MM.1S (cell line): ENCODE data around the gene KLF15.

ENCODE experiments used
- DNase-seq: peaks from one replicate; pipeline ENCODE4 v3.0.0-alpha.2; 2015
- H2AFZ ChIP-seq: fragments of 300-600 bp; sonication (generic); 2 replicates; pipeline ENCODE4 v1.6.0; 2016; ENCODE audit warnings: antibody characterized with exemption, low read length
- H3F3A ChIP-seq: fragments of 300-600 bp; sonication (generic); 2 replicates; pipeline ENCODE4 v1.6.1; 2016; ENCODE audit warnings: mild to moderate bottlenecking, antibody characterized with exemption, low read length, moderate library complexity, mixed read lengths; ENCODE audit not compliant: insufficient read depth
- H3K27ac ChIP-seq: fragments of 300-600 bp; sonication (generic); 2 replicates; pipeline ENCODE4 v1.5.1; 2016; ENCODE audit warnings: mild to moderate bottlenecking, low read length
- H3K27me3 ChIP-seq: fragments of 300-600 bp; sonication (generic); replicated peaks from 2 replicates; pipeline ENCODE4 v1.6.0; 2016; ENCODE audit warnings: low read length; ENCODE audit not compliant: insufficient read depth
- H3K36me3 ChIP-seq: fragments of 300-600 bp; sonication (generic); replicated peaks from 2 replicates; pipeline ENCODE4 v1.6.1; 2016; ENCODE audit warnings: mild to moderate bottlenecking, low read length, mixed read lengths; ENCODE audit not compliant: insufficient read depth
- H3K4me1 ChIP-seq: fragments of 300-600 bp; sonication (generic); 2 replicates; pipeline ENCODE4 v1.6.1; 2016; ENCODE audit warnings: low read length, mixed read lengths
- H3K4me2 ChIP-seq: fragments of 300-600 bp; sonication (generic); 2 replicates; pipeline ENCODE4 v1.6.0; 2016; ENCODE audit warnings: low read depth, low read length
- H3K4me3 ChIP-seq: fragments of 300-600 bp; sonication (generic); 2 replicates; pipeline ENCODE4 v1.5.1; 2016; ENCODE audit warnings: low read length, mixed read lengths
- H3K79me2 ChIP-seq: fragments of 300-600 bp; sonication (generic); 2 replicates; pipeline ENCODE4 v1.6.1; 2016; ENCODE audit warnings: mixed run types, low read length, mixed read lengths
- H3K9ac ChIP-seq: fragments of 300-600 bp; sonication (generic); 2 replicates; pipeline ENCODE4 v1.6.1; 2016; ENCODE audit warnings: low read length, mixed read lengths
- H3K9me2 ChIP-seq: fragments of 300-600 bp; sonication (generic); replicated peaks from 2 replicates; pipeline ENCODE4 v1.6.1; 2016; ENCODE audit warnings: mild to moderate bottlenecking, low read length, mixed read lengths; ENCODE audit not compliant: insufficient read depth
- H3K9me3 ChIP-seq: fragments of 300-600 bp; sonication (generic); replicated peaks from 2 replicates; pipeline ENCODE4 v1.6.1; 2016; ENCODE audit warnings: mild to moderate bottlenecking, low read length, mixed read lengths; ENCODE audit not compliant: insufficient read depth
- H4K20me1 ChIP-seq: fragments of 300-600 bp; sonication (generic); 2 replicates; pipeline ENCODE4 v1.6.1; 2016; ENCODE audit warnings: mild to moderate bottlenecking, low read length, moderate library complexity, mixed read lengths; ENCODE audit not compliant: insufficient read depth
- CTCF ChIP-seq: fragments of 300-600 bp; sonication (generic); IDR thresholded peaks from 2 replicates; pipeline ENCODE4 v1.5.1; 2016; ENCODE audit warnings: antibody characterized with exemption, low read length, mixed read lengths
- EZH2 ChIP-seq: fragments of 300-600 bp; sonication (generic); optimal IDR thresholded peaks from 2 replicates; pipeline ENCODE3; 2017; ENCODE audit warnings: low read depth, mild to moderate bottlenecking, antibody characterized with exemption, low read length, mixed read lengths
- EZH2phosphoT487 ChIP-seq: fragments of 300-600 bp; sonication (generic); IDR thresholded peaks from 2 replicates; pipeline ENCODE4 v1.6.1; 2018; ENCODE audit warnings: antibody characterized with exemption, low read length

Gene KLF15

GRCh38 chr3:126360046-126360713, 3.0 kb upstream of the KLF15 start:
- Histone ChIP-seq H3K9me3 (no peaks in the 10 kb centered on the region), H3K27me3 (no peaks in the 10 kb centered on the region), H3K4me1 (peaks cover 11% of the 10 kb centered on the region; the same call in 1 of the 2 replicates), H4K20me1 (no peaks in the 10 kb centered on the region), H3K79me2 (peaks cover 10% of the 10 kb centered on the region), H3K36me3 (no peaks in the 10 kb centered on the region), H3K9me2 (no peaks in the 10 kb centered on the region), H3K27ac (no peak overlapping the region), H2AFZ (no peak overlapping the region), H3K4me2 (no peak overlapping the region), H3F3A (peaks cover 14% of the 10 kb centered on the region), H3K4me3 (no peak overlapping the region), H3K9ac (no peak overlapping the region)
- no peak for TF ChIP-seq CTCF
- no peak for TF ChIP-seq EZH2
- TF ChIP-seq EZH2phosphoT487 = no peak
- peak; percentile 2 for DNase-seq

GRCh38 chr3:126358816-126359181, 1.6 kb upstream of the KLF15 start:
- Histone ChIP-seq H3K4me2 (no peak overlapping the region), H2AFZ (no peak overlapping the region), H3F3A (peaks cover 14% of the 10 kb centered on the region), H3K4me3 (no peak overlapping the region), H3K4me1 (peaks cover 11% of the 10 kb centered on the region; the same call in 1 of the 2 replicates), H3K9ac (no peak overlapping the region), H3K79me2 (peaks cover 10% of the 10 kb centered on the region), H3K27ac (no peak overlapping the region), H3K27me3 (no peaks in the 10 kb centered on the region), H3K36me3 (no peaks in the 10 kb centered on the region), H4K20me1 (no peaks in the 10 kb centered on the region), H3K9me2 (no peaks in the 10 kb centered on the region), H3K9me3 (no peaks in the 10 kb centered on the region)
- DNase-seq = no peak
- TF ChIP-seq EZH2 (no peak), CTCF (no peak), EZH2phosphoT487 (no peak)

- H2AFZ ChIP-seq = peak overlapping the region; percentile 99
- H3K4me1 ChIP-seq = peaks cover 11% of the 10 kb centered on the region; the same call in 1 of the 2 replicates
- peak overlapping the region; percentile 65; the same call in 1 of the 2 replicates for H3K27ac ChIP-seq
- TF ChIP-seq EZH2phosphoT487 (no peak), CTCF (no peak), EZH2 (no peak)
- H3F3A ChIP-seq = peaks cover 14% of the 10 kb centered on the region
- peak overlapping the region; percentile 78; the same call in 1 of the 2 replicates for H3K9ac ChIP-seq
- H3K27me3 ChIP-seq = no peaks in the 10 kb centered on the region
- peak overlapping the region; percentile 100 for H3K4me2 ChIP-seq
- H3K36me3 ChIP-seq = no peaks in the 10 kb centered on the region
- no peak for DNase-seq
- H3K79me2 ChIP-seq = peaks cover 10% of the 10 kb centered on the region
- no peaks in the 10 kb centered on the region for H3K9me3 ChIP-seq
- H3K4me3 ChIP-seq = peak overlapping the region; percentile 87
- H4K20me1 ChIP-seq = no peaks in the 10 kb centered on the region
- H3K9me2 ChIP-seq = no peaks in the 10 kb centered on the region
Observed at GRCh38 chr3:126358038-126358815, 1.0 kb upstream of the KLF15 start.
